CD14-positive monocyte (primary cell): ENCODE measurements around the gene PDAP1. TPM values are rescaled to one million over a fixed set of nuclear protein-coding genes. Genes with fewer than 3 reads are reported as not detected.

Source experiments
- DNase-seq, 3 donors: peaks; one replicate each; pipeline ENCODE4 v3.0.0-alpha.2; 2011 to 2022
- H2AFZ ChIP-seq: 2 replicates; pipeline ENCODE4 v1.6.0; 2012; ENCODE audit warnings: mild to moderate bottlenecking, low read depth, low read length, inconsistent platforms; ENCODE audit not compliant: insufficient read depth, poor library complexity, severe bottlenecking
- H3K27ac ChIP-seq, 2 donors: 1 replicate in 1 of 2; 2 replicates in 1 of 2; pipeline ENCODE4 v1.5.1; 2012 to 2013; ENCODE audit warnings: low read length in 2 of 2, control low read depth in 1 of 2, inconsistent platforms in 1 of 2, low read depth in 1 of 2, mild to moderate bottlenecking in 1 of 2
- H3K27me3 ChIP-seq, 2 donors: one replicate each; pipeline versions ENCODE4 v1.6.0 to v1.6.1; 2011 to 2013; ENCODE audit warnings: low read length in 2 of 2; ENCODE audit not compliant: control insufficient read depth in 2 of 2, insufficient read depth in 2 of 2
- H3K36me3 ChIP-seq, 2 donors: replicated peaks in 1 of 2; 1 replicate in 1 of 2; 2 replicates in 1 of 2; pipeline versions ENCODE4 v1.5.1 to v1.6.1; 2012 to 2013; ENCODE audit warnings: low read length in 2 of 2, control low read depth in 1 of 2, inconsistent platforms in 1 of 2, mild to moderate bottlenecking in 1 of 2; ENCODE audit not compliant: insufficient read depth in 2 of 2, control insufficient read depth in 1 of 2
- H3K4me1 ChIP-seq, 2 donors: 1 replicate in 1 of 2; 2 replicates in 1 of 2; pipeline versions ENCODE4 v1.5.1 to v1.6.1; 2012 to 2013; ENCODE audit warnings: low read length in 2 of 2, control low read depth in 1 of 2, inconsistent platforms in 1 of 2, mild to moderate bottlenecking in 1 of 2, moderate library complexity in 1 of 2; ENCODE audit not compliant: insufficient read depth in 2 of 2, control insufficient read depth in 1 of 2
- H3K4me2 ChIP-seq: replicated peaks from 2 replicates; pipeline ENCODE3; 2012; ENCODE audit warnings: low read length, moderate library complexity, mild to moderate bottlenecking; ENCODE audit not compliant: poor library complexity, severe bottlenecking; ENCODE audit errors: extremely low read depth
- H3K4me3 ChIP-seq, 3 experiments: fragments of 200-600 bp in 1 of 3; sonication (generic) in 1 of 3; replicated peaks in 1 of 3; 1 replicate in 2 of 3; 2 replicates in 1 of 3; pipeline ENCODE4 v1.5.1; 2011 to 2013; ENCODE audit warnings: low read length in 3 of 3, mild to moderate bottlenecking in 3 of 3, control low read depth in 2 of 3, low read depth in 2 of 3, inconsistent platforms in 1 of 3, moderate library complexity in 1 of 3
- H3K79me2 ChIP-seq: 2 replicates; pipeline ENCODE4 v1.6.0; 2012; ENCODE audit warnings: mild to moderate bottlenecking, control low read depth, inconsistent platforms, low read length, moderate library complexity; ENCODE audit not compliant: insufficient read depth
- H3K9ac ChIP-seq: 2 replicates; pipeline ENCODE4 v1.6.0; 2017; ENCODE audit warnings: low read length, mild to moderate bottlenecking; ENCODE audit not compliant: insufficient read depth, poor library complexity, severe bottlenecking
- H3K9me3 ChIP-seq, 2 donors: replicated peaks in 1 of 2; 1 replicate in 1 of 2; 2 replicates in 1 of 2; pipeline versions ENCODE4 v1.5.1 to v1.6.1; 2012 to 2013; ENCODE audit warnings: low read length in 2 of 2, control low read depth in 1 of 2; ENCODE audit not compliant: control insufficient read depth in 1 of 2, insufficient read depth in 1 of 2
- H4K20me1 ChIP-seq: 2 replicates; pipeline ENCODE4 v1.6.0; 2012; ENCODE audit warnings: mild to moderate bottlenecking, low read length, control low read depth, moderate library complexity; ENCODE audit not compliant: insufficient read depth
- H3K27ac Mint-ChIP-seq, 7 donors: one replicate each; pipeline ENCODE4 v1.8.0; 2020; ENCODE audit warnings: mild to moderate bottlenecking in 7 of 7, mixed read lengths in 7 of 7, moderate library complexity in 6 of 7, inconsistent platforms in 2 of 7
- H3K27me3 Mint-ChIP-seq, 3 donors: one replicate each; pipeline ENCODE4 v1.8.0; 2021 to 2022; ENCODE audit warnings: low read depth in 3 of 3, mild to moderate bottlenecking in 3 of 3, mixed read lengths in 3 of 3, moderate library complexity in 3 of 3, inconsistent platforms in 1 of 3
- H3K36me3 Mint-ChIP-seq, 2 donors: one replicate each; pipeline ENCODE4 v1.8.0; 2020; ENCODE audit warnings: mixed read lengths in 2 of 2, inconsistent platforms in 1 of 2, mild to moderate bottlenecking in 1 of 2
- H3K4me1 Mint-ChIP-seq: one replicate; pipeline ENCODE4 v1.8.0; 2020; ENCODE audit warnings: mild to moderate bottlenecking, mixed read lengths
- H3K4me3 Mint-ChIP-seq, 2 donors: one replicate each; pipeline ENCODE4 v1.8.0; 2020; ENCODE audit warnings: mild to moderate bottlenecking in 2 of 2, mixed read lengths in 2 of 2, moderate library complexity in 1 of 2
- H3K9me3 Mint-ChIP-seq, 7 donors: one replicate each; pipeline ENCODE4 v1.8.0; 2020 to 2022; ENCODE audit warnings: mixed read lengths in 7 of 7, mild to moderate bottlenecking in 6 of 7, moderate library complexity in 6 of 7, inconsistent platforms in 2 of 7
- WGBS: methylation state at CpG from one replicate; pipeline ENCODE4 v1.1.5; 2013; ENCODE audit warnings: missing lambda C conversion rate; ENCODE audit not compliant: insufficient coverage; 5-methylcytosine and 5-hydroxymethylcytosine counted together
- intact Hi-C, 2 donors: fragments of 100-400 bp; cut with micrococcal nuclease; formaldehyde crosslinking; loops; one replicate each; pipeline versions ENCODE4 v1.15.0 to v1.15.1; 2023
- polyA plus RNA-seq, 3 donors: library from polyadenylated mRNA; depleted of rRNA in 1 of 3; unstranded in 2 of 3; stranded (reverse) in 1 of 3; fragments of 300-500 nt in 2 of 3; fragments of >200 nt in 1 of 3; fragmentation: Illumina TruSeq in 2 of 3; gene quantifications; 1 replicate in 2 of 3; 2 replicates in 1 of 3; pipeline ENCODE4 v1.2.3, GENCODE V29; 2012 to 2021
- TF ChIP-seq, protein P1 (sequence below): fragments of 200-600 bp; IDR thresholded peaks from one replicate; pipeline ENCODE4 v1.8.0; 2022; ENCODE audit warnings: antibody characterized with exemption, mild to moderate bottlenecking

Gene PDAP1
- polyA plus RNA-seq, 3 donors = 9.8 to 43.3 (median 16.2) TPM

DNA sequence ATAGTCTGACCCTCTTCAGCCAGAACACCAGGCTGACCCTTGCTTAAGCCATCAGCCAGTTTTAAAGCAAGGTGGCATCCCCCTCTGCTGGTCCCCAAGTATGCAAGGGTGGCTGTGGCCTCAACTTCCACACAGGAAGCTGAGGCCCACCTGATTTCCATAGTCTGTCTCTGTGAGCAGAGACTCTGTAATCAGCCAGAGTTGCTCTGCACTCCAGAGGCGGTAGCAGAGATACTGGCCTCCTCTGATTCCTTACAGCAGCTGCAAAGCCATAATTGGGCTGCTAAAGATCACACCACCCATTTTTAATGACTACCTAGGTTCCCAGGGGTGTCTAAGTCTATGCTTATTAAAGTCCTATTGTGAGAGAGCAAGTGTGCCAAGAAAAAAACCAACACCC is 1.8 kb downstream of the PDAP1 start:
- peaks cover 74% of the 10 kb centered on the region for H4K20me1 ChIP-seq
- TF ChIP-seq, protein P1, sequence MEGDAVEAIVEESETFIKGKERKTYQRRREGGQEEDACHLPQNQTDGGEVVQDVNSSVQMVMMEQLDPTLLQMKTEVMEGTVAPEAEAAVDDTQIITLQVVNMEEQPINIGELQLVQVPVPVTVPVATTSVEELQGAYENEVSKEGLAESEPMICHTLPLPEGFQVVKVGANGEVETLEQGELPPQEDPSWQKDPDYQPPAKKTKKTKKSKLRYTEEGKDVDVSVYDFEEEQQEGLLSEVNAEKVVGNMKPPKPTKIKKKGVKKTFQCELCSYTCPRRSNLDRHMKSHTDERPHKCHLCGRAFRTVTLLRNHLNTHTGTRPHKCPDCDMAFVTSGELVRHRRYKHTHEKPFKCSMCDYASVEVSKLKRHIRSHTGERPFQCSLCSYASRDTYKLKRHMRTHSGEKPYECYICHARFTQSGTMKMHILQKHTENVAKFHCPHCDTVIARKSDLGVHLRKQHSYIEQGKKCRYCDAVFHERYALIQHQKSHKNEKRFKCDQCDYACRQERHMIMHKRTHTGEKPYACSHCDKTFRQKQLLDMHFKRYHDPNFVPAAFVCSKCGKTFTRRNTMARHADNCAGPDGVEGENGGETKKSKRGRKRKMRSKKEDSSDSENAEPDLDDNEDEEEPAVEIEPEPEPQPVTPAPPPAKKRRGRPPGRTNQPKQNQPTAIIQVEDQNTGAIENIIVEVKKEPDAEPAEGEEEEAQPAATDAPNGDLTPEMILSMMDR = no peak
- Mint-ChIP-seq H3K36me3 (peaks cover 30 to 43% of the 10 kb centered on the region in 2 donors), H3K4me3 (no peak overlapping the region), H3K4me1 (peaks cover 29% of the 10 kb centered on the region), H3K27me3 (peaks cover 0 to 2% (median 2%) of the 10 kb centered on the region in 3 donors), H3K27ac (no peak overlapping the region), H3K9me3 (no peaks in the 10 kb centered on the region)
- WGBS = no CpG with 5 or more reads among the region's 1 CpG
- intact Hi-C loops = loop anchor here (2.0 to 10.0 kb wide), 2 partner anchors 30 to 98 kb away; partner anchors contain the start of genes ZKSCAN5 (in 1 of the 2) and ZNF394 (in 1 of the 2)
- H3K4me2 ChIP-seq = no peak overlapping the region
- no peak overlapping the region for H2AFZ ChIP-seq
- H3K4me1 ChIP-seq = peaks cover 25 to 35% of the 10 kb centered on the region in 2 donors
- H3K27me3 ChIP-seq = no peaks in the 10 kb centered on the region
- no peak overlapping the region for H3K9ac ChIP-seq
- H3K36me3 ChIP-seq = peaks cover 25 to 48% of the 10 kb centered on the region in 2 donors
- H3K9me3 ChIP-seq = no peaks in the 10 kb centered on the region
- peaks cover 73% of the 10 kb centered on the region for H3K79me2 ChIP-seq
- DNase-seq = no peak
- H3K27ac ChIP-seq = no peak overlapping the region
- H3K4me3 ChIP-seq = no peak overlapping the region

DNA sequence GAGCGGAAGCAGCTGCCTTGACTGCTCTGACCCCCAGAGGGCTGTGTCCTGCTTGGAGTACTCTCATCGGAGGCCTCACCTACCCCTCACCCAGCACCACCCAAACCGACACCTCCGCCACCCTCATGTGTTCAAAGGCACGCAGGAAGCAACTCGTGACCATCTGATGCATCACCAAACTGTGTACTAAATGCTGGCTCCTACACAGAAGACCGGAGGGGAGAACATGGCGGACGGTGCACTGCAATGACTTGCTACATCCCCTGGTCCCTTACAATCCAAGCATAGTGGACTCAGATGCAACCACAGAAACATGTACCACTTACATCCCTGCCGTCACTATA is 3.4 kb downstream of the PDAP1 start:
- Mint-ChIP-seq H3K27me3 (peaks cover 0 to 2% (median 2%) of the 10 kb centered on the region in 3 donors), H3K4me1 (peaks cover 24% of the 10 kb centered on the region), H3K9me3 (no peaks in the 10 kb centered on the region), H3K27ac (peak overlapping the region in 1 of 7 donors; percentile 42), H3K4me3 (no peak overlapping the region), H3K36me3 (peaks cover 32 to 44% of the 10 kb centered on the region in 2 donors)
- Histone ChIP-seq H2AFZ (no peak overlapping the region), H3K36me3 (peaks cover 29 to 48% of the 10 kb centered on the region in 2 donors), H3K79me2 (peaks cover 66% of the 10 kb centered on the region), H4K20me1 (peaks cover 78% of the 10 kb centered on the region), H3K9me3 (no peaks in the 10 kb centered on the region), H3K4me1 (peaks cover 23 to 27% of the 10 kb centered on the region in 2 donors), H3K9ac (no peak overlapping the region), H3K4me3 (no peak overlapping the region), H3K27ac (no peak overlapping the region), H3K4me2 (no peak overlapping the region), H3K27me3 (no peaks in the 10 kb centered on the region)
- 93% methylated on average over 10 of the region's 10 CpGs for WGBS
- intact Hi-C loops = loop anchor here in 1 of 2 donors (10.0 kb wide), 1 partner anchor 100 kb away; the partner anchor contains the start of genes ZKSCAN5 and ZNF394
- TF ChIP-seq, protein P1 = no peak
- no peak for DNase-seq
